ENCODE results near the gene DPP6.

The DPP6 gene

GRCh38 chr7:154640917-154641316 lies 588.7 kb downstream of the DPP6 start:
- no peak for DNase-seq (ENCODE audit: low read depth)
- H3K4me3 ChIP-seq (ENCODE audit: low read depth, low read length), result no peak overlapping the region
- no peak for TF ChIP-seq POLR2A (IDR thresholded peaks at IDR 0.05; ENCODE audit: extremely low read depth, insufficient read length)
- no peak for TF ChIP-seq MAX (IDR thresholded peaks at IDR 0.05; ENCODE audit: low read depth, low read length)
- no peak for TF ChIP-seq CTCF (IDR thresholded peaks at IDR 0.05; ENCODE audit: low read depth, low read length)
- TF ChIP-seq MYC (IDR thresholded peaks at IDR 0.05; ENCODE audit: low read depth, low read length), result no peak

GRCh38 chr7:154644366-154644765 lies 592.2 kb downstream of the DPP6 start:
- H3K4me3 ChIP-seq (ENCODE audit: low read depth, low read length), result no peak overlapping the region
- no peak for DNase-seq (ENCODE audit: low read depth)
- TF ChIP-seq CTCF (IDR thresholded peaks at IDR 0.05; ENCODE audit: low read depth, low read length) (no peak), POLR2A (IDR thresholded peaks at IDR 0.05; ENCODE audit: extremely low read depth, insufficient read length) (no peak), MAX (IDR thresholded peaks at IDR 0.05; ENCODE audit: low read depth, low read length) (no peak), MYC (IDR thresholded peaks at IDR 0.05; ENCODE audit: low read depth, low read length) (no peak)

- no peak for DNase-seq (ENCODE audit: low read depth)
Observed at GRCh38 chr7:154646126-154647013, 594.2 kb downstream of the DPP6 start.

GRCh38 chr7:154647625-154648024 lies 595.4 kb downstream of the DPP6 start:
- no peak overlapping the region for H3K4me3 ChIP-seq (ENCODE audit: low read depth, low read length)
- no peak for DNase-seq (ENCODE audit: low read depth)

More at GRCh38 chr7:154646126-154647013, 594.2 kb downstream of the DPP6 start:
- TF ChIP-seq MYC (IDR thresholded peaks at IDR 0.05; ENCODE audit: low read depth, low read length) (no peak), POLR2A (IDR thresholded peaks at IDR 0.05; ENCODE audit: extremely low read depth, insufficient read length) (no peak)
- H3K4me3 ChIP-seq (ENCODE audit: low read depth, low read length), result no peak overlapping the region

GRCh38 chr7:154649015-154649414 lies 596.8 kb downstream of the DPP6 start:
- H3K4me3 ChIP-seq (ENCODE audit: low read depth, low read length), result no peak overlapping the region
- no peak for TF ChIP-seq POLR2A (IDR thresholded peaks at IDR 0.05; ENCODE audit: extremely low read depth, insufficient read length)
- no peak for TF ChIP-seq CTCF (IDR thresholded peaks at IDR 0.05; ENCODE audit: low read depth, low read length)
- no peak for TF ChIP-seq MAX (IDR thresholded peaks at IDR 0.05; ENCODE audit: low read depth, low read length)
- TF ChIP-seq MYC (IDR thresholded peaks at IDR 0.05; ENCODE audit: low read depth, low read length), result no peak
- no peak for DNase-seq (ENCODE audit: low read depth)

More at GRCh38 chr7:154647625-154648024, 595.4 kb downstream of the DPP6 start:
- TF ChIP-seq MAX (IDR thresholded peaks at IDR 0.05; ENCODE audit: low read depth, low read length), result no peak
- no peak for TF ChIP-seq POLR2A (IDR thresholded peaks at IDR 0.05; ENCODE audit: extremely low read depth, insufficient read length)
- TF ChIP-seq CTCF (IDR thresholded peaks at IDR 0.05; ENCODE audit: low read depth, low read length), result no peak
- TF ChIP-seq MYC (IDR thresholded peaks at IDR 0.05; ENCODE audit: low read depth, low read length), result no peak

GRCh38 chr7:154649434-154649833 lies 597.2 kb downstream of the DPP6 start:
- no peak for DNase-seq (ENCODE audit: low read depth)
- TF ChIP-seq CTCF (IDR thresholded peaks at IDR 0.05; ENCODE audit: low read depth, low read length) (no peak), POLR2A (IDR thresholded peaks at IDR 0.05; ENCODE audit: extremely low read depth, insufficient read length) (no peak), MAX (IDR thresholded peaks at IDR 0.05; ENCODE audit: low read depth, low read length) (no peak), MYC (IDR thresholded peaks at IDR 0.05; ENCODE audit: low read depth, low read length) (no peak)
- no peak overlapping the region for H3K4me3 ChIP-seq (ENCODE audit: low read depth, low read length)
